GM18873 (cell line): ENCODE results near the gene EPAS1.

ENCODE experiments used
- ATAC-seq: cut with Tn5 transposase; IDR thresholded peaks from one replicate; pipeline ENCODE4 v1.9.1; 2021; ENCODE audit warnings: mild to moderate bottlenecking, moderate library complexity, moderate number of reproducible peaks; ENCODE audit not compliant: unreplicated experiment, low FRiP score

The EPAS1 gene

GRCh38 chr2:46379213-46380037 is 82.2 kb downstream of the EPAS1 start:
- ATAC-seq: no peak

DNA sequence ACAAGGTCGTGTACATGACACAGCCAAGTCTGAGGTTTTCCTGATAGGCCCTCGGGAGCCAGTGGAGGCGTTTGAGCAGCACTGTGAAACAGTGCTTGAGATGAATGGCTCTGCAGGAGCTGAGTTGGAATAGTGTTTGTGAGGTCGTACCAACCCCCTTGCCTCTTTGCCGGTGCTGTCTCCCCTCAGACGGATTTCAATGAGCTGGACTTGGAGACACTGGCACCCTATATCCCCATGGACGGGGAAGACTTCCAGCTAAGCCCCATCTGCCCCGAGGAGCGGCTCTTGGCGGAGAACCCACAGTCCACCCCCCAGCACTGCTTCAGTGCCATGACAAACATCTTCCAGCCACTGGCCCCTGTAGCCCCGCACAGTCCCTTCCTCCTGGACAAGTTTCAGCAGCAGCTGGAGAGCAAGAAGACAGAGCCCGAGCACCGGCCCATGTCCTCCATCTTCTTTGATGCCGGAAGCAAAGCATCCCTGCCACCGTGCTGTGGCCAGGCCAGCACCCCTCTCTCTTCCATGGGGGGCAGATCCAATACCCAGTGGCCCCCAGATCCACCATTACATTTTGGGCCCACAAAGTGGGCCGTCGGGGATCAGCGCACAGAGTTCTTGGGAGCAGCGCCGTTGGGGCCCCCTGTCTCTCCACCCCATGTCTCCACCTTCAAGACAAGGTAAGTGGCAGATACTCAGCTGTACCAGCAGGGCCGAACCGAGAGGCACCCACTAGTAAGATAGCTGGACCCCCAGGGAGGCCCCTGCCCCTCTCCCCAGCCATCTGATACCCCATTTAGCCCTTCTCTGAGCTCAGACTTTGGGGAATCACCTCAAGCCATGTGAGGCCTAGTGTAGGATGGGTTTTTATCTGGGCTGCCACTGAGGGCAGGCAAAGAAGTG is 83.1 kb downstream of the EPAS1 start:
- ATAC-seq: no peak

DNA sequence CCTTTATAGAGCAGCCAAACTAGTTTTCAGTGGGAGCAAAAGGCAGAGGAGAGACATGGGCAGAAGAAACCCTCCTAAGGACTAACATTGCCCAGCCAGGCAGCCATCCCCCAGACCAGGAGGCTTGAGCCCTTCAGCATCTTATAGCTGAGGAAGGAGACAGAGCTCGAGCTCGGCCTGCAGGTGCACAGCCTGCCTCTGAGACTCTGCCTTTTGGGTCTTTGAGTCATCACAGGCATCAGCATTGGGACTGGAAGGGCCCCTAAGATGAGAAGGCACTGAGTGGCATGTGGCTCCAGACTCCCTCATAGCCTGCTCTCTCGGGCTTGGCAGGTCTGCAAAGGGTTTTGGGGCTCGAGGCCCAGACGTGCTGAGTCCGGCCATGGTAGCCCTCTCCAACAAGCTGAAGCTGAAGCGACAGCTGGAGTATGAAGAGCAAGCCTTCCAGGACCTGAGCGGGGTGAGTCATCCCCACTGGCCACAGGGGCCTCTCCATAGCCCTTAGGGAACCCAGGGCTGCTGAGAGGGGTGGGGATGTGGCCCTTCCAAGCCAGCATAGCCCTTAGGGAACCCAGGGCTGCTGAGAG is 84.1 kb downstream of the EPAS1 start:
- no peak for ATAC-seq

DNA sequence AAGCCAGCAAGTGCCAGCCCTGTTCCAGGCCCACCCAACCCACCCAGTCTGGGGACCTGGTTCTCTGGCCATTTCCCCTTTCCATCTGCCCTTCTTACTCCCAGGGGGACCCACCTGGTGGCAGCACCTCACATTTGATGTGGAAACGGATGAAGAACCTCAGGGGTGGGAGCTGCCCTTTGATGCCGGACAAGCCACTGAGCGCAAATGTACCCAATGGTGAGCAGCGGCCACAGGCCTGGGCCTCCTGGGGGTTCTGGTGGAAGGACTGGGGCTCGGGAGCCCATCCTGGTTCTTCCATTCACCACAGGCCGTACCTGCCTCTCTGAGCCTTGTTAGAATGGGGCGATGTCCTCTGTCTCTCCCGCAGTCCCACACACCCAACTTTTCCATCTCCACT is 84.7 kb downstream of the EPAS1 start:
- no peak for ATAC-seq

DNA sequence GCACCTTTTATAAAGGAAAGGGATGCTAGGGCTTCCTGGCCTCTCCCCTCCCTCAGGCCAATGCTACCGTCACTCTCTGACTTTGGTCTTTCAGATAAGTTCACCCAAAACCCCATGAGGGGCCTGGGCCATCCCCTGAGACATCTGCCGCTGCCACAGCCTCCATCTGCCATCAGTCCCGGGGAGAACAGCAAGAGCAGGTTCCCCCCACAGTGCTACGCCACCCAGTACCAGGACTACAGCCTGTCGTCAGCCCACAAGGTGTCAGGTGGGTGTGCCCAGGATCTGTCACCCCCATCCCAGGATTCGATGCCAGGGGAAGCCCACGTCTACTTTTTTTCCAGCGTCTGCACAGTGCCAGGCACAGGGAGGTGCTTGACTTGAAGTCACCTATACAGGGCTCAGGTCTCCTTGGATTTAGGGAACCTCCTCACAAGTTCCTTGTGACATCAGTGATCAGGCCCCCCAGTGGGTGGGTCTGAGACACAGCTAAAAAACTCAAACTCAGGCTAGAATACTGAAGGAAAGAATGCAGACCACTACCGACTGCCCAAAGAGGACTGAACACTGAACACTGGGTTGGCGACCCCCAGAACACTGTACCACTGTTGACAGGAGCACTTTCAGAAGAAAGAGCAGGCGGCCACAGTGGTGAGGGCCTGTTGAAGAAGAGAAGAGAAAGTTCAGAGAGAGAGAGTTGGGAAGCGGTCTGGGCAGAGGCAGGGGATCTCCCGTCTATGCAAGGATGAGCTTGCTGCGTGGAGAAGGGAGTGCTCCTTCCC is 85.3 kb downstream of the EPAS1 start:
- no peak for ATAC-seq

- no peak for ATAC-seq
Measured at GRCh38 chr2:46383113-46383395, 85.8 kb downstream of the EPAS1 start.

DNA sequence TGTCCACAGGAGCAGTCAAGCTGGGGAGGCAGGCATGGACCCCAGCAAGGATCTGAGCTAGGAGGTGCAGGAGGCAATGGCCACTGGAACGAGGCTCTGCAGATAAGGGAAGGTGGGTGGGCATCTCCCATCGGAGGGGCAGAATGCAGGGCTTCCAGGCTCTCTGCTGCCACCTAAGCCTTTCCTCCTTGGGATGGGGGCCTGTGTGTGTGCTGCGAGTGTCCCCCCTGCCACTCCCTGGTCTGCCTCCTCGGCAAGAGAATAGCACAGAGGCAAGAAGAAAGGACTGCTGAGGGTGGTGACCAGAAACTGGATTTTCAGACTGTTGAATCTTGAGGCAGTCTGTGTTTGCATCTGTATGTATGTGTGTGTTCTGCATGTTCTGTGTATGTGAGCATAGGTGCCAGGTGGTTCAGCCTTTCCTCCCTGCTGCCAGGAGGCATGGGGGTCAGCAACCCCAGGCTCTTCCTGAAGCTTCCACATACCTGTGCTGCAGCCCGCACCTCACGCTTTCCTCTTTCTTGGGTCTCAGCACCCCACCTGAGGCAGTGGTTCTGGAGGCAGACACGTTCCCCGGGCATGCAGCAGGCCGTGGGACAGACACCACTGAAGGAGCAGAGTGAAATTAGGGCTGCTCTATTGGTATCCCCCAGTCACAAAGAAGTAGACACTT is 86.7 kb downstream of the EPAS1 start:
- ATAC-seq: no peak

DNA sequence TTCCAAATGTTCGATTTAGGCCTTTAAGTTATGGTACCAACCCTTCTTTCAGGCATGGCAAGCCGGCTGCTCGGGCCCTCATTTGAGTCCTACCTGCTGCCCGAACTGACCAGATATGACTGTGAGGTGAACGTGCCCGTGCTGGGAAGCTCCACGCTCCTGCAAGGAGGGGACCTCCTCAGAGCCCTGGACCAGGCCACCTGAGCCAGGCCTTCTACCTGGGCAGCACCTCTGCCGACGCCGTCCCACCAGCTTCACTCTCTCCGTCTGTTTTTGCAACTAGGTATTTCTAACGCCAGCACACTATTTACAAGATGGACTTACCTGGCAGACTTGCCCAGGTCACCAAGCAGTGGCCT is 87.2 kb downstream of the EPAS1 start:
- no peak for ATAC-seq

DNA sequence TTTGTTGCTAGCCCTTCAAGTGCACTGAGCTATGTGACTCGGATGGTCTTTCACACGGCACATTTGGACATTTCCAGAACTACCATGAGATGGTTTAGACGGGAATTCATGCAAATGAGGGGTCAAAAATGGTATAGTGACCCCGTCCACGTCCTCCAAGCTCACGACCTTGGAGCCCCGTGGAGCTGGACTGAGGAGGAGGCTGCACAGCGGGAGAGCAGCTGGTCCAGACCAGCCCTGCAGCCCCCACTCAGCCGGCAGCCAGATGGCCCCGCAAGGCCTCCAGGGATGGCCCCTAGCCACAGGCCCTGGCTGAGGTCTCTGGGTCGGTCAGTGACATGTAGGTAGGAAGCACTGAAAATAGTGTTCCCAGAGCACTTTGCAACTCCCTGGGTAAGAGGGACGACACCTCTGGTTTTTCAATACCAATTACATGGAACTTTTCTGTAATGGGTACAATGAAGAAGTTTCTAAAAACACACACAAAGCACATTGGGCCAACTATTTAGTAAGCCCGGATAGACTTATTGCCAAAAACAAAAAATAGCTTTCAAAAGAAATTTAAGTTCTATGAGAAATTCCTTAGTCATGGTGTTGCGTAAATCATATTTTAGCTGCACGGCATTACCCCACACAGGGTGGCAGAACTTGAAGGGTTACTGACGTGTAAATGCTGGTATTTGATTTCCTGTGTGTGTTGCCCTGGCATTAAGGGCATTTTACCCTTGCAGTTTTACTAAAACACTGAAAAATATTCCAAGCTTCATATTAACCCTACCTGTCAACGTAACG is 88.8 kb downstream of the EPAS1 start:
- ATAC-seq: no peak

DNA sequence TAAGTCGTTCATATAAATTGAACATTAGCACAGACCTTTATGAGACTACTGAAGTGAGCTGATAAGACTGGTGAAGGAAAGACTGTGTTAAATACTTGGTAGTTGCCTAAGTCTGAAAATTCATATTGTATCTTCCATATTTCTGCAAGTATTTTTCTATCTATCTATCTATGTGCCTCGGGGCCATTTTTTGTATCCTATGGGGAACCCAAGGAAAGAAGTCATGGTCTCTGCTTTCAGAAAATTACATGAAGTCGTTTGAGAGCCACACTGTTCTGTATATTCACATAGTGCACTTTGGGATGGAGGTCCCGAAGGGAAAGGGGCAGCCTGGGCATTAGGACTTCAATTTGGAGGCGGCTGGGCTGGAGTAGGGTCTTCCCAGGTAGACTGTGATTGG is 89.6 kb downstream of the EPAS1 start:
- ATAC-seq: no peak

DNA sequence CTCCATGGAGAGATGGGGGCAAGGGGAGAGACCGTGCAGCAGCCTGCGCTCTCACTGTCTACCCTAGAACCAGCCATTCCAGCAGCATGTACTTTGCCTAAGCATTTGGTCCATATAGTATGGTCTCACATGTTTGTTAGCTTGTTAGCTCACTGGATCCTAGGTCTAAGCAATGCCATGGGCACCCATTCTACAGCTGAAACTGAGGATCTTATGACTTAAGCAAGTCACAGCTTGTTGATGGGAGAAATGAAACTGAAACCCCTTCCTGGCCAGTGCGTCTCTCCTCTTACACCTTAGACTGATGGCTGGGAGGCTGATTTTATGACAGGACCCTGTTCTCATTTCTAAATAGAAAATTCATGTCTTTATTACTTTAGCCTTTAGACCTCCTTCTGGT is 90.1 kb downstream of the EPAS1 start:
- no peak for ATAC-seq

DNA sequence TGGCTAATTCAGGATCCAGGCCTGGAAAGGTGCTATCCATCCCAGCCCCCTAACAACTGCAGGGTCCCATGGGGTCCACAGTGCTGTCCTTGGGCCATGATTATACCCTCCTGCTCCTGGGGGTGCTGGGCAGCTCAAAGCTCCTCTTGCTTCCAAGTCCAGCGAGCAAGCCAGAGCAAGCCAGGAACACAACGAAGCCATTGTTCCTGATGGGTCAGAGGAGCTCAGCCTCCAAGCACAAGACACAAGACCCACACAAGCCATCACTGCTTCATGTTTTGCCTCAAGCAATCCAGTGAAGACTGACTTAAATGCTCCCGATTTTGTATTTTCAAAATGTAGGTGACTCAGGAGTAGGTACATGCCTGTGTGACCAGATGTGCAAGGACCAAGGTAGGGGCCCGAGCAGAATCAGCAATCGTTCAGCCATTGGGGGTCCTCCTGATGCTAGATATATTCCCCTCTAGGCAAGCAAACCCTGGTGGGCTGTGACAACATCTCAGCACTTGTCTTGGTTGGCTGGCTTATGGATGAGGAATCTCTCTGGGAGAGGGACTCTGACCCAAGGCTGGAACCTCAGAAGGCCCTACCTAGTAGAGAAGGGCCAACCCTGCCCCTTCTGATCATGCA is 90.8 kb downstream of the EPAS1 start:
- ATAC-seq: no peak

GRCh38 chr2:46388881-46389280 is 91.7 kb downstream of the EPAS1 start:
- no peak for ATAC-seq

GRCh38 chr2:46389417-46389916 is 92.3 kb downstream of the EPAS1 start:
- ATAC-seq: no peak

DNA sequence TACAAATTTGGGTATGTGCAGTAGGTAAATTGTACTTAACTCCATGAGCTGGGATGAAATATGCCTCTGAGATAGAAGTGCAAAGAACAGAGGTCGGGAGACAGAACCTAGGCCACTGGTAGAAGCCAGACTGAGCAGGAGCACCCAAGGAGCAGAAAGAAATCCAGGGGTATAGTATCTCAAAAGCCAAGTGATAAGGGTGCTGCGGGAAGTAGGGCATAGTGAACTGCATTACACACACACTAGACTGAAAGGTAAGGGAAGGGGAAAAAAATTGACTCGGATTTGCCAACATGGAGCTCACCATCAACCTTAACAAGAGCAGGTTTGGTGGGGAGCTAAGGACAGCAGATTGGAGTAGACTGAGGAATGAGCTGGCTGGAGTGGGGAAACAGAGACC is 92.8 kb downstream of the EPAS1 start:
- ATAC-seq: no peak

DNA sequence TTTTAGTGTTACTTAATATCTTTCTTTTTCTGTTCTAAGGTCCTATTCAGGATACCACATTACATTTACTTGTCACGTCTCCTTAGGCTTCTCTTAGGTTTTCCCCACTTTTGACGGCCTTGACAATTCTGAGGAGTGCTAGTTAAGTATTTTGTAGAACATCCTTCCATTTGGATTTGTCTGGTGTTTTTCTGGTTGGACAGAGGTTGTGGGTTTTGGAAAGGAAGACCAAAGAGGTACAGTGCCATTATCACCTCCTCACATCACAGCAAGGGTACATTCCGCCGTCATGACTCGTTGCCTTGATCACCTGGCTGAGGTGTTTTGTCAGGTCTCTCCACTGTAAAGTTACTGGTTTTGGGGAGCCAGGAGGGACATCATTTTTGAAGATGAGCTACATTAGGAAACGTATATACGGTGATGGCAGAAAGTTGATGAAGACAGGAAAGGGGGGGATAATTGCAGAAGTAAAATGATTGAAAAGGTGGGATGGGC is 93.7 kb downstream of the EPAS1 start:
- no peak for ATAC-seq

DNA sequence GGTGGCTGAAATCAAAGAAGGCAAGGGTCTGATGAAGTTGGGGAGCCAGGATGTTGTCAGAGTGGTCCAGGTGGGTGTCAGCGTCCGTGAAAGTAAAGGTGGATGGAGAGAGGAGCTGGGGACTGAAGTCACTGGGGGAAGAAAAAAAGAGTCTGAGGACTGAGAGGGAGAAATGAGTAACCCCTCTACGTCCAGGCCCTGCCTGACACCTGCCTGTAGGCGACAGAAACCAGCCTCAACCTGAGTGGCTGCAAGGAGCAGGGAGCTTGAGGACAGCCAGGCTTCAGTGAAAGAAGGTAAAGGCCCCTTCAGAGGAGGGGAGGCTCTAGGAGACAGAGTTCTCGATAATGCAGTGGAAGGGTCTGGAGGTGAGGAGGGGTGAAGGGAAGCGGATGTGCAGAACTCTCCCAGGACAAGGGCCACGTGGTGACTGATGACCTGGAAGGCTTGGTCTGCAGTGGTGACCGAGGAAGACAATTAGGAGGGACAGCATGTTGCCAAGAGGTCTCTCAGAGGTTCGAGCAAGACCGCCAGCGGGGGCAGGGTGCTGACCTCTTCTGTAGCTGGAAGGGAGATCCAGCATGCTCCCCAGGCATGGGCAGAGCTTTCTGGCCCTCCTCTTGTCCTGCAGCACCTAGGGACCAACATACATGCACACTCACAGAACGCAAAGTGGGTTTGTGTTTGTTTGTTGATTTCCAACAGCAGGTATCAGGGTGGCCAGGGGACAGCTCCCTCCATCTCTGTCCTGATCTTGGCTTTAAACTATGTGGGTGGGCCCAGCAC is 95.5 kb downstream of the EPAS1 start:
- ATAC-seq: no peak

DNA sequence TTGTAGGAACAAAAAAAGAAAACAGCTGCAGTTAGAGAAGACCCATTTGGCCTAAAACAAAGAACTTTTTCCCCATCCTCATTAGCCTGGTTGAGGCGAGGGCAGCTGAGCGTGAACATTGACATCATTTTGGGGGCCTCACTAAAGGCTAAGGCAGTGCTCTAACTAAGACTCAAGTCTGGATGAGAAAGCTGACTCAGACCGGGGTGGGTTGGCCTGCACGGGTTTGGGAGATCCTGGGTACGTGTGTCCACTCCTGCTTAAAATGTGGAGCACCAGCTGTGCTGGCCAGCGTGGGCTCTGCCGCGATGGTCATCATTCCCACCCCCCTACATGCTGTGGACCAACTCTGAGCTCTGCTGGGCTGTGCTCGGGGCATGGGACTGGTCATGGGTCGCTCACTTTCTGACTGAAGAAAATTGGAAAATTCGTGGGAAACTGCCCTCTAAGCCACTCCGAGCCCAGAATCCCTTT is 96.2 kb downstream of the EPAS1 start:
- no peak for ATAC-seq
